Panc1 (cell line): ENCODE measurements around the gene PIGZ. TPM values are rescaled to one million over a fixed set of nuclear protein-coding genes. Genes with fewer than 3 reads are reported as not detected.

Experiments
- ATAC-seq: fragments of 200-7000 bp; cut with Tn5 transposase; 2 replicates; pipeline ENCODE4 v1.9.1; 2020; ENCODE audit warnings: mild to moderate bottlenecking, moderate library complexity
- BruUV-seq: library from RNA; stranded (reverse); fragments of 400-500 nt; replicated peaks from 2 replicates; lab custom pipeline; 2021; lab: Mats Ljungman, UMichigan
- CTCF ChIA-PET: fragments of 300-600 bp; sonication (Branson Sonifier 250); formaldehyde crosslinking; loops from one replicate; lab custom pipeline; 2022; ENCODE audit warnings: antibody characterized with exemption; lab: Charles Lee
- POLR2A ChIA-PET: fragments of 300-600 bp; sonication (Branson Sonifier 250); formaldehyde crosslinking; loops from one replicate; lab custom pipeline; 2022; ENCODE audit warnings: antibody characterized with exemption; lab: Charles Lee
- DNase-seq: peaks from one replicate; pipeline ENCODE4 v3.0.0-alpha.2; 2010; ENCODE audit warnings: low read depth, low spot score
- H3K27ac ChIP-seq: 2 replicates; pipeline ENCODE4 v1.5.1; 2011; ENCODE audit warnings: mild to moderate bottlenecking, low read length, inconsistent platforms
- H3K27me3 ChIP-seq: fragments of 200-500 bp; sonication (Bioruptor generic); 2 replicates; pipeline ENCODE4 v1.6.0; 2014; ENCODE audit warnings: low read length, inconsistent platforms; ENCODE audit not compliant: control insufficient read depth, insufficient read depth
- H3K36me3 ChIP-seq: fragments of 200-500 bp; sonication (Bioruptor generic); 2 replicates; pipeline ENCODE4 v1.5.1; 2014; ENCODE audit warnings: inconsistent platforms, mild to moderate bottlenecking, low read length, moderate library complexity; ENCODE audit not compliant: control insufficient read depth, insufficient read depth
- H3K4me1 ChIP-seq: 2 replicates; pipeline ENCODE4 v1.5.1; 2011; ENCODE audit warnings: inconsistent platforms, mild to moderate bottlenecking, low read length, moderate library complexity; ENCODE audit not compliant: control insufficient read depth, insufficient read depth
- H3K4me3 ChIP-seq, 2 experiments: 2 replicates each; pipeline ENCODE4 v1.5.1; 2011 to 2012; ENCODE audit warnings: low read depth in 2 of 2, low read length in 2 of 2, mild to moderate bottlenecking in 2 of 2, inconsistent platforms in 1 of 2, moderate library complexity in 1 of 2
- H3K9me3 ChIP-seq: fragments of 200-500 bp; sonication (Bioruptor generic); 2 replicates; pipeline ENCODE4 v1.5.1; 2014; ENCODE audit warnings: low read depth, mild to moderate bottlenecking, inconsistent platforms, low read length, moderate library complexity; ENCODE audit not compliant: control insufficient read depth, insufficient read depth
- CTCF ChIP-seq: fragments of 450-650 bp; IDR thresholded peaks from 2 replicates; pipeline ENCODE4 v1.5.1; 2017; ENCODE audit warnings: mild to moderate bottlenecking
- POLR2AphosphoS5 ChIP-seq: IDR thresholded peaks from 2 replicates; pipeline ENCODE4 v1.6.1; 2012; ENCODE audit warnings: mild to moderate bottlenecking, low read depth, low read length, moderate library complexity
- REST ChIP-seq, 2 experiments: IDR thresholded peaks; 2 replicates each; pipeline ENCODE4 v1.6.1; 2011 to 2012; ENCODE audit warnings: low read depth in 2 of 2, control low read depth in 1 of 2, low read length in 1 of 2, mild to moderate bottlenecking in 1 of 2, moderate library complexity in 1 of 2; ENCODE audit not compliant: insufficient read depth in 1 of 2
- SIN3A ChIP-seq: IDR thresholded peaks from 2 replicates; pipeline ENCODE4 v1.6.1; 2012; ENCODE audit warnings: low read depth, mild to moderate bottlenecking, low read length, moderate library complexity, borderline replicate concordance; ENCODE audit not compliant: insufficient read depth
- TCF7L2 ChIP-seq: IDR thresholded peaks from 2 replicates; pipeline ENCODE4 v1.6.1; 2011; ENCODE audit warnings: mild to moderate bottlenecking, low read depth, low read length, inconsistent platforms
- in situ Hi-C: cut with HindIII; loops from 2 replicates; pipeline ENCODE4 v1.10.0; 2016; ENCODE audit warnings: low sequenced_read_pairs, low pct_unique_long_range_greater_than_20kb
- intact Hi-C: fragments of 100-400 bp; cut with micrococcal nuclease; formaldehyde crosslinking; loops from one replicate; pipeline ENCODE4 v1.10.0; 2022; ENCODE audit not compliant: unreplicated experiment
- total RNA-seq: library from RNA; stranded (reverse); gene quantifications from one replicate; pipeline ENCODE4 v1.2.1, GENCODE V29; 2021; ENCODE audit not compliant: unreplicated experiment

PIGZ gene
- total RNA-seq, 1 experiment from 2014 or later = 6.3 TPM

- no peak for DNase-seq
- H3K27ac ChIP-seq = no peak overlapping the region
- H3K27me3 ChIP-seq = no peaks in the 10 kb centered on the region
- ChIA-PET CTCF (no interaction called here), POLR2A (no interaction called here)
- no peak for ATAC-seq
- intact Hi-C loops (no loop called here), in situ Hi-C loops (no loop called here)
- H3K4me3 ChIP-seq = no peak overlapping the region
- TF ChIP-seq POLR2AphosphoS5 (no peak), REST (IDR thresholded peaks at IDR 0.05; ENCODE audit: insufficient read depth in 1 of 2, low read depth in 2 of 2, low read length in 1 of 2) (no peak), TCF7L2 (no peak), CTCF (no peak), SIN3A (no peak)
- H3K36me3 ChIP-seq = no peaks in the 10 kb centered on the region
- H3K4me1 ChIP-seq = no peaks in the 10 kb centered on the region
- H3K9me3 ChIP-seq = no peaks in the 10 kb centered on the region
- no TSS peak for BruUV-seq
These were observed 52.4 kb downstream of the PIGZ start for GRCh38 chr3:196916221-196916620.

- DNase-seq (no peak), ATAC-seq (no peak)
- POLR2A ChIA-PET = interaction anchor here (0.6 kb wide), 1 partner anchor 156 kb away, joined by 8 read pairs; no protein-coding TSS in a partner anchor
- in situ Hi-C loops = no loop called here
- CTCF ChIA-PET = no interaction called here
- H3K4me3 ChIP-seq = no peak overlapping the region
- intact Hi-C loops = no loop called here
- no peak overlapping the region for H3K27ac ChIP-seq
- H3K4me1 ChIP-seq = no peaks in the 10 kb centered on the region
- H3K27me3 ChIP-seq = no peaks in the 10 kb centered on the region
- TF ChIP-seq TCF7L2 (no peak), CTCF (no peak), SIN3A (no peak), POLR2AphosphoS5 (no peak), REST (IDR thresholded peaks at IDR 0.05; ENCODE audit: insufficient read depth in 1 of 2, low read depth in 2 of 2, low read length in 1 of 2) (no peak)
- H3K36me3 ChIP-seq = no peaks in the 10 kb centered on the region
- no peaks in the 10 kb centered on the region for H3K9me3 ChIP-seq
- no TSS peak for BruUV-seq
These were observed 53.3 kb downstream of the PIGZ start for GRCh38 chr3:196915375-196915774.
